GM23248 (cell line): Measurements from ENCODE around the gene TCAF1. TPM values are rescaled to one million over a fixed set of nuclear protein-coding genes. Genes with fewer than 3 reads are reported as not detected.

Source experiments
- DNase-seq: peaks from one replicate; pipeline ENCODE4 v3.0.0-alpha.2; 2015
- H2AFZ ChIP-seq: fragments of 200-600 bp; sonication (generic); 2 replicates; pipeline ENCODE4 v1.6.1; 2016; ENCODE audit warnings: antibody characterized with exemption
- H3F3A ChIP-seq: fragments of 200-600 bp; sonication (generic); 2 replicates; pipeline ENCODE4 v1.6.1; 2016; ENCODE audit warnings: mild to moderate bottlenecking, antibody characterized with exemption, mixed run types; ENCODE audit not compliant: insufficient read depth
- H3K27ac ChIP-seq: fragments of 200-600 bp; sonication (generic); 2 replicates; pipeline ENCODE4 v1.5.1; 2016; ENCODE audit warnings: mild to moderate bottlenecking
- H3K27me3 ChIP-seq: fragments of 200-600 bp; sonication (generic); replicated peaks from 2 replicates; pipeline ENCODE4 v1.6.1; 2016; ENCODE audit warnings: mild to moderate bottlenecking; ENCODE audit not compliant: insufficient read depth
- H3K36me3 ChIP-seq: fragments of 200-600 bp; sonication (generic); 2 replicates; pipeline ENCODE4 v1.6.1; 2016; ENCODE audit warnings: low read depth, mild to moderate bottlenecking
- H3K4me1 ChIP-seq: fragments of 200-600 bp; sonication (generic); 2 replicates; pipeline ENCODE4 v1.6.1; 2016; ENCODE audit warnings: mild to moderate bottlenecking; ENCODE audit not compliant: insufficient read depth
- H3K4me2 ChIP-seq: fragments of 200-600 bp; sonication (generic); one replicate; pipeline ENCODE4 v1.6.1; 2016; ENCODE audit warnings: mild to moderate bottlenecking; ENCODE audit not compliant: unreplicated experiment
- H3K4me3 ChIP-seq: fragments of 200-600 bp; sonication (generic); 2 replicates; pipeline ENCODE4 v1.5.1; 2016; ENCODE audit warnings: mild to moderate bottlenecking
- H3K79me2 ChIP-seq: fragments of 200-600 bp; sonication (generic); 2 replicates; pipeline ENCODE4 v1.6.1; 2016; ENCODE audit warnings: mild to moderate bottlenecking; ENCODE audit not compliant: insufficient read depth
- H3K9ac ChIP-seq: fragments of 200-600 bp; sonication (generic); 2 replicates; pipeline ENCODE4 v1.6.1; 2016; ENCODE audit warnings: mild to moderate bottlenecking
- H3K9me2 ChIP-seq: fragments of 200-600 bp; sonication (generic); 2 replicates; pipeline ENCODE4 v1.6.1; 2016; ENCODE audit warnings: mixed run types, mild to moderate bottlenecking, moderate library complexity; ENCODE audit not compliant: insufficient read depth
- H3K9me3 ChIP-seq: fragments of 200-600 bp; sonication (generic); one replicate; pipeline ENCODE4 v1.6.1; 2017; ENCODE audit warnings: low read depth
- H4K20me1 ChIP-seq: fragments of 200-600 bp; sonication (generic); 2 replicates; pipeline ENCODE4 v1.6.0; 2016; ENCODE audit not compliant: insufficient read depth
- EZH2 ChIP-seq: fragments of 200-600 bp; sonication (generic); IDR thresholded peaks from 2 replicates; pipeline ENCODE4 v1.6.1; 2018; ENCODE audit warnings: antibody characterized with exemption, mild to moderate bottlenecking; ENCODE audit not compliant: insufficient read depth, poor library complexity, severe bottlenecking
- EZH2phosphoT487 ChIP-seq: fragments of 200-600 bp; sonication (generic); IDR thresholded peaks from 2 replicates; pipeline ENCODE4 v1.6.1; 2018; ENCODE audit warnings: antibody characterized with exemption, moderate library complexity, mild to moderate bottlenecking, low read depth; ENCODE audit not compliant: insufficient read depth
- WGBS, 2 experiments: methylation state at CpG; one replicate each; pipeline ENCODE4 v1.1.6; 2015 to 2017; ENCODE audit warnings: low lambda C conversion rate in 2 of 2, low coverage in 1 of 2; ENCODE audit errors: missing lambda C conversion rate in 2 of 2; 5-methylcytosine and 5-hydroxymethylcytosine counted together
- in situ Hi-C: fragments of 300-500 bp; cut with MboI; formaldehyde crosslinking; loops from 2 replicates; pipeline ENCODE4 v1.15.0; 2020
- polyA plus RNA-seq: library from polyadenylated mRNA; unstranded; fragments of >200 nt; fragmentation: Nextera tagmentation; extraction: Ambion mirVana; gene quantifications from 2 replicates; pipeline ENCODE4 v1.2.1, GENCODE V29; 2016
- total RNA-seq: library from RNA; depleted of rRNA; stranded (reverse); fragments of >200 nt; shearing (Covaris generic); gene quantifications from 2 replicates; pipeline ENCODE4 v1.2.3, GENCODE V29; 2014

TCAF1 gene
- total and polyA plus RNA-seq, 2 experiments from 2014 or later, result 46.5 to 82.9 TPM

DNA sequence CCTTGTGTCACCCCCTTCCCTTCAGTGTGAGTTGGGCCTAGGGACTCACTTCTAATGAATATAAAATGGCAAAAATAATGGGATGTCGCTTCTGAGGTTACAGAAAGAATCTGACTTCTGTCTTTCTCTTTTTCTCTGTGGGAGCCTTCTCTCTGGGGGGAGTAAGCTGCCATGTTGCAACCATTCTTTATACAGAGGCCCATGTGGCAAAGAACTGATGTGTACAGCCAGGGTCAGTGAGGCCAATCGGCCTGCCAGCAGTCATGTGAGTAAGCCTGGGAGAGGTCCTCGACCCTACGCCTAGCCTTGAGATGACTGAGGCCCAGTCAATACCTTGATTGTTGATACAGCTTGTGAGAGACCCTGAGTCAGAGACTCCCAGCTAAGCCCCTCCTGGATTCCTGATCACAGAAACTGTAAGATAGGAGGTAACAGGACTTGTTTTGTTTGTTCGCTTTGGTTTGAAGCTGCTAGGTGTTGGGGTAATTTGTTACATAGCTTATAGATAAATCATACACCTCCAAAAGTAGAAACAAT, 1.7 kb downstream of the TCAF1 start:
- peak; percentile 18 for DNase-seq
- no peak overlapping the region for H3K9ac ChIP-seq
- H4K20me1 ChIP-seq, result no peaks in the 10 kb centered on the region
- H3K4me1 ChIP-seq, result peaks cover 28% of the 10 kb centered on the region
- TF ChIP-seq EZH2phosphoT487 (no peak), EZH2 (no peak)
- H3F3A ChIP-seq, result peaks cover 13% of the 10 kb centered on the region
- H3K4me2 ChIP-seq, result peak overlapping the region; percentile 94
- H2AFZ ChIP-seq, result no peak overlapping the region
- no peaks in the 10 kb centered on the region; the same call in 1 of the 2 replicates for H3K9me2 ChIP-seq
- peak overlapping the region; percentile 98 for H3K4me3 ChIP-seq
- in situ Hi-C loops, result no loop called here
- H3K27me3 ChIP-seq, result no peaks in the 10 kb centered on the region
- H3K79me2 ChIP-seq, result peaks cover 62% of the 10 kb centered on the region
- peak overlapping the region; percentile 97 for H3K27ac ChIP-seq
- 72 to 80% methylated on average over 5 of the region's 5 CpGs for WGBS, 2 experiments
- H3K9me3 ChIP-seq, result no peaks in the 10 kb centered on the region
- H3K36me3 ChIP-seq, result no peaks in the 10 kb centered on the region

DNA sequence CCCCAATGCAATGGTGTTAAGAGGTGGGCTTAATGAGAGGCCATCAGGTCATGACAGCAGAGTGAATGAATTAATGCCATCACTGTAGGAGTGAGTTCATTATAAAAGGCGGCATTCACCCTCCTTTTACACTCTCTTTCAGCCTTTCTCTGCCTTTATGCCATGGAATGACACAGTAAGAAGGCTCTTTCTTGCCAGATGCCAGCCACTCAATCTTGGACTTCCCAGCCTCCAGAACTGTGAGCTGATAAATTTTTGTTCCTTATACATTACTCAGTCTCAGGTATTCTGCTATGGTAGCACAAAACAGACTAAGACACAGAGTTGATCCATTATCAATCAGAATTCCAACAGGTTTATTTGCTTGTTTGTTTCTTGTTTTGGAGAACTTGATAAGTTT, 3.2 kb downstream of the TCAF1 start:
- H3K4me1 ChIP-seq, result peaks cover 24% of the 10 kb centered on the region
- peaks cover 13% of the 10 kb centered on the region for H3F3A ChIP-seq
- H2AFZ ChIP-seq, result no peak overlapping the region
- H3K27ac ChIP-seq, result no peak overlapping the region
- TF ChIP-seq EZH2phosphoT487 (no peak), EZH2 (no peak)
- H3K9ac ChIP-seq, result no peak overlapping the region
- peak overlapping the region; percentile 94 for H3K4me2 ChIP-seq
- in situ Hi-C loops, result no loop called here
- H3K36me3 ChIP-seq, result no peaks in the 10 kb centered on the region
- H3K79me2 ChIP-seq, result peaks cover 76% of the 10 kb centered on the region
- 96 to 100% methylated on average over 1 of the region's 1 CpG for WGBS, 2 experiments
- no peaks in the 10 kb centered on the region; the same call in 1 of the 2 replicates for H3K9me2 ChIP-seq
- DNase-seq, result no peak
- H3K9me3 ChIP-seq, result no peaks in the 10 kb centered on the region
- no peak overlapping the region for H3K4me3 ChIP-seq
- no peaks in the 10 kb centered on the region for H3K27me3 ChIP-seq
- no peaks in the 10 kb centered on the region for H4K20me1 ChIP-seq

- no peak for DNase-seq
- H3K4me2 ChIP-seq, result no peak overlapping the region
- H3K36me3 ChIP-seq, result no peaks in the 10 kb centered on the region
- TF ChIP-seq EZH2 (no peak), EZH2phosphoT487 (no peak)
- in situ Hi-C loops, result no loop called here
- no peaks in the 10 kb centered on the region; the same call in 1 of the 2 replicates for H3K9me2 ChIP-seq
- H3K9ac ChIP-seq, result no peak overlapping the region
- H3K4me1 ChIP-seq, result peaks cover 24% of the 10 kb centered on the region
- H3K9me3 ChIP-seq, result no peaks in the 10 kb centered on the region
- H3K27ac ChIP-seq, result no peak overlapping the region
- no peaks in the 10 kb centered on the region; the same call in 1 of the 2 replicates for H4K20me1 ChIP-seq
- no peaks in the 10 kb centered on the region for H3K27me3 ChIP-seq
- peaks cover 13% of the 10 kb centered on the region for H3F3A ChIP-seq
- no peak overlapping the region for H2AFZ ChIP-seq
- no peak overlapping the region for H3K4me3 ChIP-seq
- peaks cover 98% of the 10 kb centered on the region for H3K79me2 ChIP-seq
Observed at GRCh38 chr7:143896667-143897066, 5.3 kb downstream of the TCAF1 start.

- peaks cover 100% of the 10 kb centered on the region for H3K79me2 ChIP-seq
- TF ChIP-seq EZH2 (no peak), EZH2phosphoT487 (no peak)
- no peaks in the 10 kb centered on the region for H3K9me3 ChIP-seq
- H3K4me3 ChIP-seq, result no peak overlapping the region
- peaks cover 9% of the 10 kb centered on the region; the same call in 1 of the 2 replicates for H3K4me1 ChIP-seq
- H3K27ac ChIP-seq, result no peak overlapping the region
- no peak overlapping the region for H3K4me2 ChIP-seq
- peak; percentile 30 for DNase-seq
- H2AFZ ChIP-seq, result no peak overlapping the region
- H3F3A ChIP-seq, result peaks cover 5% of the 10 kb centered on the region; the same call in 1 of the 2 replicates
- H4K20me1 ChIP-seq, result peaks cover 5% of the 10 kb centered on the region; the same call in 1 of the 2 replicates
- peaks cover 9% of the 10 kb centered on the region; the same call in 1 of the 2 replicates for H3K36me3 ChIP-seq
- H3K9ac ChIP-seq, result no peak overlapping the region
- 79 to 82% methylated on average over 5 of the region's 5 CpGs for WGBS, 2 experiments
- H3K27me3 ChIP-seq, result no peaks in the 10 kb centered on the region
- in situ Hi-C loops, result no loop called here
- no peaks in the 10 kb centered on the region for H3K9me2 ChIP-seq
Observed at GRCh38 chr7:143892527-143893300, 9.3 kb downstream of the TCAF1 start.
